ENCODE results near the gene FLVCR1.

FLVCR1 gene

DNA sequence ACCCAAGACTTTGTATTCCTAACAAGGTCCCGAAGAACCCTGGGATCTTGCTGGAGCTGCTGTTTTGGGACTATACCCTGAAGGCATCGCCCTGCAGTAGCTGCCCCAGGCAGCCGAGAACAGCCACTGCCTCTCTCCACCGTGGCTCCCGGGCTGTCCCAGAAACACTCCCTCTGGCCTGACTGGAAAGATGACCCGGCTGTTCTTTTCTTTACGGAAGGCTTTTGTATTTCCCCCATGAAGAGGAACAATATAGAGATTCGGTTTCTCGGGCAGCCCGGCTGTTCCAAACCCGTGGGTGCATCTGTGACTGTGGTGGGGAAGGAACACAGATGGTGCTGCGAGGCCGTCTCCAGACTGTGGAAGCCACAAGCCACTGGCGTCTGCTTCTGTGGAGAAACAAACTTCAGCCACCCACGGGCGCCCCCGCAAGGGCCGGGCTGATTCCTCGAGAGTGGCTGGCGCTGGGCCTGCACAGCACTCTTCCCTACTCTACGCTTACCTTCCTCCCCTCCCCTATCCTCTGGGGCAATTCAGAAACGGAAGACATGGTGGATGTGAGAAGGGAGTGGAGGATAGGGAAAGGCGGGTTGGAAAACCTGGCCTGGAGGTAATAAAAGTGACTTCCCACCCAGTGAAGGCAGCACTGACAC lies 58.5 kb downstream of the FLVCR1 start:
- DNase-seq: no peak

- no peak for DNase-seq
Measured at GRCh38 chr1:212917134-212917485, 59.0 kb downstream of the FLVCR1 start.

- no peak for DNase-seq
Measured at GRCh38 chr1:212917858-212918257, 59.8 kb downstream of the FLVCR1 start.

GRCh38 chr1:212918824-212919223 lies 60.7 kb downstream of the FLVCR1 start:
- DNase-seq: no peak

DNA sequence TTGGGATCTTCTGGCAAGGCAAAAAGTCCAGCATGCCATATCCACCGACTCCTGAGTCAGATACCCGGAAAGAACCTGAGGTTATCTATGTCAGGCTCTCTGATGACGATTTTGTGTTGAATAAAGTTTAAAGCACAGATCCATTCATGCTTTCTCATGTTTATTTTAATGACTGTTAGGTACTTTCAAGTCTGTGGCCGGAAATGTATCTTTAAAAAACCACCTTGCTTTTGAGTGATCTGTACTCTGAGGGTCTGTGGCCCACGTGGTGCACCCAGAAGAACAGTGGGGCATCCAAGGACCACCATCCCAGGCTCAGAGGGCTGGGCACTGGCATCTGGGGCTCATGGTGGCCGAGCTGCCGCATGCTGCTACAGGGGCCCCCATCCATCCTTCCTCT lies 62.2 kb downstream of the FLVCR1 start:
- no peak for DNase-seq

DNA sequence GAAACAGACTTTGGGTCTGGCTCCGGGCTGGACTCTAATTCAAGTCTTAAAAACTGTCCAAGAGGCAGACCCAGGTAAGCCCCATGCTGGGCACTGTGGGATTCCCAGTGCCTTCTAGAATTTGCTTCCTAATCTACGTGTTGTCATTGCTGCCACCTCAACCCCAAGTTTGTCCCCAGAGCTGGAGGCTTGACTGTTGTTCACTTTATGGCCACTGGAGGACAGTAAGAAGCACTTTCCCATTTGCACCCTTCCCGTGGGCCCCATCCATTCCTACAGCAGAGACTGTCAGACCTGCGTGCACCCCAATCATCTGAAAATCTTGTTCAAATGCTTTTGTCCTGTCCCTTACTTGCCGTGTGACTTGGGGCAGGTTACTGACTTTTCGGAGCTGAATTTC lies 62.8 kb downstream of the FLVCR1 start:
- no peak for DNase-seq

DNA sequence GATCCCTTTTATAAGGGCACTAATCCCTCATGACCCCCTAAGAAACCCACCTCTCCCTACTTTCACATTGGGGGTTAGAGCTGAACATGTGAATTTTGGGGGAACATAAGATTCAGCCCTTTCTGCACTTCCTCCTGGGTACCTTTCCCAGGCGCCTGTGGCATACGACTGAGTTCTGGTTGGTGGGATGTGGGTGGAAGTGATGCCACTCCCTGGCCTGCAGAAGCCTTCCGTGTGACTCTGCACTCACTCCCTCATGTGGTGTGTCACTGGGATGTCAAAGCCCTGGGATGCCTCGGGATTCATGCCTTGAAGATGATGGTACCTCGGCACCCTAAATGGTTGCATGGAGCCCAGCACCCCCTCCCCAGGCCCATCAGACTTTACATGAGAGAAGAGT lies 63.9 kb downstream of the FLVCR1 start:
- no peak for DNase-seq

GRCh38 chr1:212926372-212926771 lies 68.3 kb downstream of the FLVCR1 start:
- DNase-seq: no peak

DNA sequence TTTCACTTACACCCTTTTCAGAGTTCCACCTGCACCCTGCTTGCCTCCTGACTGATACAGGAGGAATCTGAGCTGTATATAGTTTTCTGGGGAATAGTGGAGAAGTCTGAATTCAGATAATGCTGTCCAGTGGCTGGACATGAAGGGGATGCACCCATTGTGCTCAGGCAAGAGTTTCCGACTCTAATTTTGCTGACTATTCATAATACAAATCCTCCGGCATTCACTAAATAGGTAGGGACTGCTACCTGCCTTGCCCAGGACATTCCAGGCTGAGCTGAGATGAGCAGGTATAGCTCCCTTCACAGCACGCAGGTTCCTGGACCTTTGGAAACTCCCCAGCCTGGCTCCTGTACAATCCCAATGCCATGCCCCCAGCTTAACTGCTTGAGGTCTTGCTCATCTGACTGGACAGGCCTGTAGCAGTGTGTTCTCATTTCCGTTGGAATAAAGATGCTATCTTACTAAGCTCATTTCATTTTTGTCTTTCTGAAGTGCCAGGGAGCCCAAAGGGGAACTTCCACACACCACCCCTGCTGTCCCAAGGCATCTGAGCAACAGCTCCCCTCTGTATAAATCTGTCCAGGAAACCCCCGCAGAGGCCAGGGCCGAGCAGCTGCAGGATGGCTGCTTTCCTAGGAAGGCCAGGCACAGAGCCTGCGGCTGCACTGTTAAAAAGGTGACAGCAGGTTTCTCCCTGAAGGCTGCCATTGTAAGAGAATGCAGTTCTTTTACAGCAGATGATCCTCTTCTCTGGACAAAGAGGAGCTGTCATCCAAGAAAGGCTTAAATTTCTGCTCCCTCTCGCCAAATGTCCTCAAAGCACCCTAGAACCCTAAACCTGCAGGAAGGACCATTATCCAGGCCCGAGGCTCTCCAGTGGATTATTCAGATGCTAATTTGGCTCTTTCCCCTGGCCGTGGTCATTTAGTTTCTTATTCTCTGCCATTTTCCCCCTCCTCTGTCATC lies 70.5 kb downstream of the FLVCR1 start:
- DNase-seq: no peak

- no peak for DNase-seq
Measured at GRCh38 chr1:212930986-212931678, 73.1 kb downstream of the FLVCR1 start.

GRCh38 chr1:212933815-212934471 lies 75.9 kb downstream of the FLVCR1 start:
- no peak for DNase-seq

DNA sequence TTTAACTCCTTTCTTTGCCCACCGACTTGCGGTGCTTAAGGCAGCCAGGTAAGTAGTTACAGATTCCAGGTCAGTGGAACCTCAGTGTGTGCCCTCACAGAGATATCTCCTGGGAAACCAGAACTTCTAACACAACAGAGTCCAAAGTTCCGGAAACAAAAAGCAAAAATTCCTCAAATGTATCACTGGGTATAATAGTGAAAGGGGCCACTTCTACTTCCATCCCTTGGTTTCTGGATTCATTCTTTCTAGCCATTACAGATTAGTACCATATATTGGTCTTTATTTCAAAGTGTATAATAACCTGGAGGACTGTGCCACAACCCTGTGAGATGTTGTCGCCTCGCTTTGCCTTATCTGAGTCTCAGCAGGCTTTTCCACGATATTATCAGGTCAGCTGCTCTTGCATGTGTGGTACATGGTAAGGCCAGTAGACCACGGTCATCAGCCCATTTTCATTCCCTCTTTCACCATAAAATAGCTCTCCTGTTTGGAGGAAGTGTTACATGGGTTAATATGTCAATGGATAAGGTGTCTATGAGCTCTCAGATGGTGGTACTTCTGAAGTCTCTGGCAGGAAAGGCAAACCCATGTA lies 77.4 kb downstream of the FLVCR1 start:
- no peak for DNase-seq

DNA sequence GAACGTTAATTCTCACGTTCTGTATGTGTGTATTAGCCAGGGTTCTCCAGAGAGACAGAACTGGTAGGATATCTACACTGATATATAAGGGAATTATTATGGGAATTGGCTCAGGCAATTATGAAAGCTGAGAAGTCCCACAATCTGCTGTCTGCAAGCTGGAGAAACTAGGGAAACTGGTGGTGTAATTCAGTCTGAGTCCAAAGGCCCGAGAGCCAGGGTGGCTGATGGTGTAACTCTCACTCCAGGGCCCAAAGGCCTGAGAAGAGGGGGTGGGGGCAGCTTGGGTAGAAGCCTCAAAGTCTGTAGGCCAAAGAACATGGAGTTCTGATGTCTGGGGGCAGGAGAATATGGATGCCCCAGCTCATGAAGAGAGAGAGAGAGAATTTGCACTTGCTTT lies 79.0 kb downstream of the FLVCR1 start:
- DNase-seq: no peak

DNA sequence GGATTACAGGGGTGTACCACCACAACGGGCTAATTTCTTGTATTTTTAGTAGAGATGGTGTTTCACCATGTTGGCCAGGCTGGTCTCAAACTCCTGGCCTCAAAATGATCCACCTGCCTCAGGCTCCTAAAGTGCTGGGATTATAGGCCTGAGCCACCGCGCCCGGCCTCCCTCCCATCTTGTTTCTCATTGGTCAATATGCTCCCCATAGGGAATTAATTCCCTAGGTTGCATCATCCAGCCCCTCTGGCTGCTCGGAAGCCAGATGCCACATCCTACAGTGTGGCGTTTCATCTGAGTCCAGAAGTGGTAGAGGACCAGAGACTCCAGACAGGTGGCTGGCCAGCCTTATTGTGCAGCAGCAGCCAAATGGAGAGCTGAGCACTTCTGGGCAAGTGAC lies 80.8 kb downstream of the FLVCR1 start:
- DNase-seq: no peak

DNA sequence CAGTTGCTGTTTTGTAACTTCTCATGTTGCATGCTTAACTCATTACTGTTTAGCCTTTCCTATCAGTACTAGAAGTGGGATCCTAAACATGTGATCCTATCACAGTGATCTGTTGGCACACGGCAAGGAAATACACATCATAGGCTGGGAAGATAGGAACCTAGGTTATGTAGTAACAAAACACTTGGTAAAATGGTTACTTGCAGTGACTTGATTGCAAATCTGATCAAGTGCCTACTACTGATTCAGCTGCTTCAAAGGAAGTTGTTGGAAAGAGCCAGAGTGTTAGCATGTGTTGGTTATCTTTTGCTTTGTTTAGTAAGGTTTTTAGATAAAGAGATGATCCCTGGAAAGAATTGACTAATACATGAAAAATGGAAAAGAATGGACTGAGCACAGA lies 83.4 kb downstream of the FLVCR1 start:
- DNase-seq: no peak

GRCh38 chr1:212942679-212943392 lies 84.8 kb downstream of the FLVCR1 start:
- DNase-seq: no peak

DNA sequence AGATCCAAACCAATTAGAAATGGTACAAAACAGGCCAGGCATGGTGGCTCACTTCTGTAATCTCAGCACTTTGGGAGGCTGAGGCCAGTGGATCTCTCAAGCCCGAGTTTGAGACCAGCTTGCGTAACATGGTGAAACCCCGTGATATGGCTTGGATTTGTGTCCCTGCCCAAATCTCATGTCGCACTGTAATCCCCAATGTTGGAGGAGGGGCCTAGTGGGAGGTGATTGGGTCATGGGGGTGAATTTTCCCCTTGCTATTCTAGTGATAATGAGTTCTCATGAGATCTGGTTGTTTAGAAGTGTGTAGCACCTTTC lies 85.3 kb downstream of the FLVCR1 start:
- no peak for DNase-seq

GRCh38 chr1:212944229-212944901 lies 86.3 kb downstream of the FLVCR1 start:
- no peak for DNase-seq

DNA sequence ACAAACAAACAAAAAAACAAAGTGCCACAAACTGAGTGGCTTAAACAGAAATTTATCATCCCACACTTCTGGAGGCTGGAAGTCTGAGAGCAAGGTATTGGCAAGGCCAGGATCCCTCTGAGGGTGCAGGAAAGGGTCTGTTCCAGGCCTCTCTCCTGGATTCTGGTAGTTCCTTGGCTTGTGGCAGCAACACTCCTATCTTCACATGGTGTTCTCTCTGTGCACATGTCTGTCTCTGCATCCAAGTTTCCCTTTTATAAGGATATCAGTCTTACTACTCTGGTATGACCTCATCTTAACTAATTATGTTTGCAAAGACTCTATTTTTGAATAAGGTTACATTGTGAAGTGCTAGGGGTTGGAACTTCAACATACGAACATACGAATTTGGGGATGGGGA lies 87.0 kb downstream of the FLVCR1 start:
- DNase-seq: no peak

DNA sequence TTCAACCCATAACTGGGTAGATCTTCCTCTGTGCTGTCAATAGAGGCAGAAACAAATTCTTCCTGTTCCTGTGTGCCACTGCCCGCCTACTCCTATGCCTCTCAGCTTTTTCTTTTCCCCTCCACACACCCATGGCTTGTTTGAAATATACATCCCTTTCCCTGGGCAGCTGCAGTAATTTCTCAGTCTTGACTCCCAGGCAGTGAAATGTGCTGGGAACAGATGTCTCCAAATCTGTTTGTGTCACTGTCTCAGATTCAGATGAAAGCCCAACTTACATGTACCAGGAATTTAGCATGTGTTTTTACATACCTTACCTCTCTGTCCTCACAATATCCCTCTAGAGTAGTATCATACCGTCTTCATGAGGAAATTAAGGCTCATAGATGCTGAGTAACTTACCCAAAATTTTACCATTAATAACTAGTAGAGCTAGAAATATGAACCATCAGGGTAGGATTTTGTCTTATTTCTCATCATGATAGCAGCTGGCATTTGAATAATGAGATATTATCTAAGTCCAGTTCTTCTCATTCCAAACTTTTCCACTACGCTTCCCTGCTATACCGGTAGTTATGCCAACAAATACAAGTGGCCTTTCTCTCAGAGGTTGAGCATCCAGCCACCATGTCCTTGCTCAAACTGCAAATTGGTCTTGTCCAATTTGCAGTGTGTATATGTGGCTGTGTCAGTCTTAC lies 87.5 kb downstream of the FLVCR1 start:
- DNase-seq: no peak

DNA sequence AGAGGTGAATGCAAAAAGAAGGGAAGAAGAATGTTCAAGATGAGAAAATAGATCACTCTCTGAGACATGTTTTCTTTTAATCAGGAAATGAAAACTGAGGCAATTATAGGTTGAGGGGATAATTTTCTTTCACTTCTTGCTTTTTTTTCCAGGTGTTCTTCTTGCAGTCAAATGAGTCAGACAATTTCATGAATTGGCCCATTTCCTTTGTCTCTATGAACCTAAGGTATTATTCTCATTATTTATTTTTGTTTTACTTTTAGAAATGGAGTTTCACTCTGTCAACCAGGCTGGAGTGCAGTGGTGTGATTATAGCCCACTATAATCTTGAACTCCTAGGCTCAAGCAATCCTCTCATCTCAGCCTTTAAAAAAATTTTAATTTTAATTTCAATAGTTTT lies 88.8 kb downstream of the FLVCR1 start:
- DNase-seq: no peak

All from SW 1271 (cell line).